IPS-18c (cell line): ENCODE measurements around the gene MRPS18A.
"Not testable (repeated sequence)": the region's sequence is repeated elsewhere in the genome, so short reads cannot be mapped to it uniquely, and the experiment has no call there.

Source experiments
- H3K4me3 ChIP-seq: 2 replicates; pipeline ENCODE4 v1.7.0; 2013; ENCODE audit warnings: low read depth, mild to moderate bottlenecking, low read length, moderate library complexity; ENCODE audit not compliant: insufficient read depth
- H3K9me3 ChIP-seq: one replicate; pipeline ENCODE4 v1.6.1; 2013; ENCODE audit warnings: mild to moderate bottlenecking, low read length, moderate library complexity; ENCODE audit not compliant: control insufficient read depth, insufficient read depth

Gene MRPS18A

DNA sequence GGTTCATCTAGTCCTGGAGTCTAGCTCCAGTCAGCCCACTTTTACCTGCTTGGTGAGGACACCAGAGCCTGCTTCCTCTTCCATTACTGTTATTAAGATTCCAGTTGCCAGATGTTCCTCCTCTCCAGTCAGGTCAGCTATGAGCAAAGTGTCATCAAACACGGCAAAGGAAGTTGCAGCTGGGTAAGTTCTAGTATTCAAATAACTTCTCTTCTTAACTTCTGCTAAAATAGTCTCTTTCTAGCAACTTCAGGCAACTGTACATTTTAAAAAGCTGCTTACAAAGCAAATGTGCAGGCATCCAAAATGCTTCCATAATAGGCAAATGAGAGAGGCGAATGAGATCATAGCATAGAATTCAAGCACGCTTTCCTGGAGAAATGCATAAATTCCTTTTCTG lies 18.4 kb upstream of the MRPS18A start:
- Histone ChIP-seq H3K9me3 (no peaks in the 10 kb centered on the region), H3K4me3 (no peak overlapping the region)

- H3K4me3 ChIP-seq = no peak overlapping the region
- H3K9me3 ChIP-seq = no peaks in the 10 kb centered on the region
Observed at GRCh38 chr6:43703512-43704429, 16.2 kb upstream of the MRPS18A start.

DNA sequence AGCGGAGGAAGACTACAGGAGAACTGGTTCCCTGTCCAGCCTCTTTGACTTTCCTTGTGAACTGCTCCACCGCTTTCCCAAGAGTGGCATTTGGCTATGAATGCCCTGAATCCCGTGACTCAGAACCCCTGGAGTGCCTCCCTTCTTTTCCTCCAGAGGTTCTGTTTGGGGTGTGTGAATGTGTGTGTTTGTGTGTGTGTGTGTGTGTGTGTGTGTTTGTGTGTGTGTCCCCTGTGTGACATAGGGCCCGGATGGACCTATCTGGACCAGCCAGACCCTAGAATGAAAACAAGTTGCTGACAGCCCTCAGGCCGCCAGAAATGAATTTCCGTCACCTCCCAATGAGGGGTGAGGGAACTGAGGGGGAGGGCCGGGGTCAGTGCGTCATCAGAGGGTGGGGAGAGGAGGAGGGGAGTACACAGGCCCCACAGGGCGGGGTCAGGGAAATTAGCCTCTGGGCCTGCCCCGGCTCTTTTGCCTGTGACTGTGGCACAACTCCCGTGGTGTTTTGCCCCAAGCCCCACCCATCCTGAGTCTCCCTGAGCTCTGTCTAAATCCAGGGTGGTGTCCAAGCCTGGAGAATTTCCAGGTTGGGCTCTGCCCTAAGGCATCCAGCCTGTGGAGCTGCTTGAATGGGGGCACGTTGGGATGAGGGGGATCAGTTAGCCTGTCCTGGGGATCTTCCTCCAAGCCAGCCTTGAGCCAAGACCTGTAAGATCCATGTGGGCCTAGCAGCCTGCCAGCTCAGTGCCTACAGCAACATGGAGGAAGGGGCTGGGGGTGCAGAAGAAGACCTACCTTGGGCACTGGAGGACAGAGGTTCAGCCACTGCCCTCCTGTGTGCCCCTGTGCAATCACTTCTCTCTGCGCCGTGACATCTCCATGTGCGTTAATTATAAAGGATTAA lies 15.2 kb upstream of the MRPS18A start:
- H3K9me3 ChIP-seq = no peaks in the 10 kb centered on the region
- H3K4me3 ChIP-seq = no peak overlapping the region

DNA sequence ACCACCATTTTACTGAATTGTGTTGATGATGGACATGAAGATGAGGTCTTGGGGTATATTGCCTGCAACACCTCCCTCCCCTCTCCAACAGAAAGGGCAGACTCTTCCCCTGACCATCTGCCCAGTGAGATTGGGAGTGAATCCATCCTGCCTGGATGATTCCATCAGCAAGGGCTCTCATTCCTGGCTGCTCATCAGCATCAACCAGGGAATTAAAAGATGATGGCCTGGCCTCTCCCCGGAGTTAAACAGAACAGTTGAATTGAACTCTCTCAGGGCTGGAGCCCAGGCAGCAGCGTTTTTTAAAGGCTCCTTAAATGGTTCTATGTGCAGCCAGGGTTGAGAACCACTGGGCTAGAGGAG lies 14.6 kb upstream of the MRPS18A start:
- Histone ChIP-seq H3K9me3 (no peaks in the 10 kb centered on the region), H3K4me3 (no peak overlapping the region)

- H3K4me3 ChIP-seq, H3K9me3 ChIP-seq: not testable (repeated sequence)
Observed at GRCh38 chr6:43700939-43701560, 13.5 kb upstream of the MRPS18A start.

DNA sequence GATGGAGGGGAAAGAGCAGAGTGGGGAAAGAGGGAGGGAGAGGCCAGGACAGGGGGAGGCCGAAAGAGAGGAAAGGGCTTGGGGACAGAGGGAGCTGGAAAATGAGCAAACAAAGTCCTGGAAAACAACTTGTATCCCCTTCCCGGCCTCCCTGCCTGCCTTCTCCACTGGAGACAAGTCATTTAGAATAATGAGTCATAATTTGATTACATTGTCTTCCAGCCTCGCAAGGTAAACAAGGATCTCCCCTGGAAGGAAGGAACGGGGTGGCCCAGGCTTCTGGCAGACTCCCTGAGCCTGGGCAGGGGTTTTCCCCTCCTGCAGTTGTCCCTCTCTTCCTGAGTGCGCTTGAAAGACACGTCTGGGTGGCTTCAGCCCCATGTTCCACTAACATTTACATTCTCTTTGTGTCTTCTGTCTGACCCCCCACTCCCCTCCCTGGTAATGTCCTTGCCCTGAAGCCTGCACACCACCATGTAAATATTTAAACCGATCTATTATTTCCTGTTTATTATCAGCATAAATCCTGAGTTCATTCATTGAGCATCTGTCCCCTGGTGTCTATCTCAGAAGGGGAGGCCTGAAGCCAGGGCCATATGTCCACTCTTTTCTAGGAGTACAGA lies 12.1 kb upstream of the MRPS18A start:
- H3K9me3 ChIP-seq = no peaks in the 10 kb centered on the region
- no peak overlapping the region for H3K4me3 ChIP-seq

GRCh38 chr6:43698584-43699349 lies 11.2 kb upstream of the MRPS18A start:
- H3K9me3 ChIP-seq = no peaks in the 10 kb centered on the region
- H3K4me3 ChIP-seq = no peak overlapping the region; the same call in 1 of the 2 replicates

DNA sequence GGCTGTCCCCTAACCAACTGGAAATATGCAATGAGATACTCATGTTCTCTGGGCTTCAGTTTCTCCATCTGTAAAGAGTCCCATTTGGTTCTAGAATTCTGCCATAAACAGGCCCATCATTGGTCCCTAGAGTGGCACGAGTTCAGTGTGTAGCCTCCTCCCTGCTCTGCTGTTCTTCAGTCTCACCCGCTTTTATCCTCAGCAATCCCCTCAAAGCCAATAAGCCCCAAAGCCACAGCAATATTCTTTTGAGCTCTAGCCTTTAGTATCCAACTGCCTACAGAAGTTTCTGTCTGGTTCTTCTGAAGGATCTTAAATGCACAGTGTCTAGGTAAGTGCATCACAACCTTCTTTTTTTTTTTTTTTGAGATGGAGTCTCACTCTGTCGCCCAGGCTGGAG lies 9.8 kb upstream of the MRPS18A start:
- no peak overlapping the region for H3K4me3 ChIP-seq
- no peaks in the 10 kb centered on the region for H3K9me3 ChIP-seq

- Histone ChIP-seq H3K9me3 (no peaks in the 10 kb centered on the region), H3K4me3 (no peak overlapping the region)
Observed at GRCh38 chr6:43695967-43696291, 8.3 kb upstream of the MRPS18A start.

- H3K9me3 ChIP-seq = no peaks in the 10 kb centered on the region
- no peak overlapping the region for H3K4me3 ChIP-seq
Observed at GRCh38 chr6:43695215-43695966, 7.8 kb upstream of the MRPS18A start.

DNA sequence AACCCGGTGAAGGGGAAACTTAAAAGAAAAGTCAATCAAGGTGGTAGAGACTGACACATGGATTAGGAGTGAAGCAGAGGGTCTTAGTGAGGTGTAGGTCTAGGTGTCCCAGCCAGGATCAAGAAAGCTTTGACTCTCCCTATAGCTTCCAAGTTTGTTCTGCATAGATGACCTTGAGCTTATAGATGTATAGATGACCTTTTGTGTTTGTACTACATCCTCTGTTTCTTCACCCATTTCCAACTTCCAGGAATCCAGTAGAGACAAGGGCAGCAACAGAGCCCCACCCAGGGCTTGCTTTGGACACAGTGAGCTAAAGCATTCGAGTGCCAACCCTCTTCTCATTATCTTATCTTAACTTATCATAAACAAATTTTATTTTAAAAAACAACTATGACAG lies 1.8 kb upstream of the MRPS18A start:
- Histone ChIP-seq H3K9me3 (no peaks in the 10 kb centered on the region), H3K4me3 (no peak overlapping the region)

GRCh38 chr6:43687079-43687436 lies 533 bp downstream of the MRPS18A start:
- H3K4me3 ChIP-seq = peak overlapping the region; percentile 99
- no peaks in the 10 kb centered on the region for H3K9me3 ChIP-seq

GRCh38 chr6:43683708-43684455 lies 3.7 kb downstream of the MRPS18A start:
- Histone ChIP-seq H3K4me3 (no peak overlapping the region), H3K9me3 (no peaks in the 10 kb centered on the region)

- Histone ChIP-seq H3K4me3 (no peak overlapping the region), H3K9me3 (no peaks in the 10 kb centered on the region)
Observed at GRCh38 chr6:43682724-43683429, 4.7 kb downstream of the MRPS18A start.

- no peak overlapping the region for H3K4me3 ChIP-seq
- no peaks in the 10 kb centered on the region for H3K9me3 ChIP-seq
Observed at GRCh38 chr6:43681303-43681702, 6.3 kb downstream of the MRPS18A start.
